CD4-positive, alpha-beta memory T cell (primary cell): ENCODE measurements around the gene PRKD1. TPM values are rescaled to one million over a fixed set of nuclear protein-coding genes. Genes with fewer than 3 reads are reported as not detected.
"Not testable (repeated sequence)": the region's sequence is repeated elsewhere in the genome, so short reads cannot be mapped to it uniquely, and the experiment has no call there.

Source experiments
- CTCF ChIA-PET: fragments of 350-600 bp; sonication (Branson Sonifier 250); formaldehyde crosslinking; loops from one replicate; lab custom pipeline; 2021; ENCODE audit warnings: inconsistent platforms; ENCODE audit not compliant: partially characterized antibody; lab: Charles Lee
- POLR2A ChIA-PET: fragments of 350-600 bp; sonication (Branson Sonifier 250); formaldehyde crosslinking; loops from one replicate; lab custom pipeline; 2021; ENCODE audit not compliant: partially characterized antibody; lab: Charles Lee
- DNase-seq, 5 donors: peaks; one replicate each; pipeline versions ENCODE4 v3.0.0 to v3.0.0-alpha.2; 2020 to 2022; ENCODE audit warnings: mixed read lengths in 1 of 5
- H3K27ac ChIP-seq: one replicate; pipeline ENCODE4 v1.7.0; 2013; ENCODE audit warnings: low read depth, low read length
- H3K27me3 ChIP-seq: 2 replicates; pipeline ENCODE4 v1.7.0; 2013; ENCODE audit warnings: mild to moderate bottlenecking, low read length, moderate library complexity; ENCODE audit not compliant: insufficient read depth
- H3K36me3 ChIP-seq: 2 replicates; pipeline ENCODE4 v1.7.0; 2013; ENCODE audit warnings: mild to moderate bottlenecking, low read length, moderate library complexity; ENCODE audit not compliant: insufficient read depth
- H3K4me1 ChIP-seq: 2 replicates; pipeline ENCODE4 v1.7.0; 2013; ENCODE audit warnings: mild to moderate bottlenecking, low read length, moderate library complexity; ENCODE audit not compliant: insufficient read depth
- H3K4me3 ChIP-seq, 2 donors: one replicate each; pipeline ENCODE4 v1.7.0; 2013; ENCODE audit warnings: low read length in 2 of 2, mild to moderate bottlenecking in 1 of 2
- H3K9me3 ChIP-seq, 2 donors: one replicate each; pipeline ENCODE4 v1.7.0; 2013; ENCODE audit warnings: low read length in 2 of 2, control low read depth in 1 of 2; ENCODE audit not compliant: control insufficient read depth in 1 of 2
- H3K27ac Mint-ChIP-seq, 7 donors: one replicate each; pipeline ENCODE4 v1.8.0; 2020 to 2021; ENCODE audit warnings: mixed read lengths in 7 of 7, mild to moderate bottlenecking in 6 of 7, inconsistent platforms in 3 of 7, moderate library complexity in 3 of 7
- H3K27me3 Mint-ChIP-seq, 2 donors: one replicate each; pipeline ENCODE4 v1.8.0; 2020 to 2021; ENCODE audit warnings: mixed read lengths in 2 of 2
- H3K36me3 Mint-ChIP-seq, 2 donors: one replicate each; pipeline ENCODE4 v1.8.0; 2020 to 2021; ENCODE audit warnings: mixed read lengths in 2 of 2, inconsistent platforms in 1 of 2, mild to moderate bottlenecking in 1 of 2
- H3K4me1 Mint-ChIP-seq, 4 donors: one replicate each; pipeline ENCODE4 v1.8.0; 2020 to 2021; ENCODE audit warnings: mixed read lengths in 4 of 4, mild to moderate bottlenecking in 1 of 4
- H3K4me3 Mint-ChIP-seq, 8 donors: one replicate each; pipeline ENCODE4 v1.8.0; 2020 to 2021; ENCODE audit warnings: mixed read lengths in 8 of 8, mild to moderate bottlenecking in 7 of 8, moderate library complexity in 6 of 8, inconsistent platforms in 3 of 8
- H3K9me3 Mint-ChIP-seq, 8 donors: one replicate each; pipeline ENCODE4 v1.8.0; 2020 to 2021; ENCODE audit warnings: mixed read lengths in 8 of 8, mild to moderate bottlenecking in 5 of 8, inconsistent platforms in 3 of 8, moderate library complexity in 1 of 8
- intact Hi-C: fragments of 100-400 bp; cut with micrococcal nuclease; formaldehyde crosslinking; loops from one replicate; pipeline ENCODE4 v1.15.1; 2023
- polyA plus RNA-seq, 2 donors: library from polyadenylated mRNA; unstranded; fragments of 300-500 nt; fragmentation: Illumina TruSeq; gene quantifications; one replicate each; pipeline ENCODE4 v1.2.3, GENCODE V29; 2021
- total RNA-seq, 2 experiments: library from RNA; stranded (reverse); gene quantifications; one replicate each; pipeline ENCODE4 v1.2.3, GENCODE V29; 2021

The PRKD1 gene
- total and polyA plus RNA-seq, 4 experiments from 2014 or later = not detected

DNA sequence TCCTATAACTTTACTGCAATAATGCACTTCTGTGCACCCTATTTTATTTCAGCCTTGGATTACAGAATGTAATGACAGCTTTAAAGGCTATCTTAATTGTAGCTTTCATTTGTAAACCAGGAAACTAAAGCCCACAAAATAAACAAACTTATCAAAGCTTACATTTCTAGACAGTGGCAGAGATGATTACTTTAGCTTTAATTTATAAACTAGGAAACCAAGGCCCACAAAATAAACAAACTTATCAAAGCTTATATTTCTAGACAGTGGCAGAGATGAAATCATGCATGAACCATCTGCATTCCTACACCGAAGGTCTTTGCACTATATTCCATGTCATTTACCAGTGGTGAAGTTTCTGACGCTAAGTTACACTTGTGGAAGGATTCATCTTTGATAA is 74.4 kb downstream of the PRKD1 start:
- no peaks in the 10 kb centered on the region for H3K27me3 ChIP-seq
- no peaks in the 10 kb centered on the region for H3K4me1 ChIP-seq
- no peak overlapping the region for H3K27ac Mint-ChIP-seq
- no peak overlapping the region for H3K4me3 ChIP-seq
- peaks cover 0 to 4% of the 10 kb centered on the region in 2 donors for H3K9me3 ChIP-seq
- H3K27me3 Mint-ChIP-seq = no peaks in the 10 kb centered on the region
- H3K9me3 Mint-ChIP-seq = peaks cover 6 to 48% (median 31%) of the 10 kb centered on the region in 8 donors
- ChIA-PET POLR2A (no interaction called here), CTCF (no interaction called here)
- no peaks in the 10 kb centered on the region for H3K36me3 Mint-ChIP-seq
- H3K36me3 ChIP-seq = no peaks in the 10 kb centered on the region
- H3K4me3 Mint-ChIP-seq = no peak overlapping the region
- intact Hi-C loops = no loop called here
- DNase-seq = no peak
- H3K4me1 Mint-ChIP-seq = no peaks in the 10 kb centered on the region
- no peak overlapping the region for H3K27ac ChIP-seq

DNA sequence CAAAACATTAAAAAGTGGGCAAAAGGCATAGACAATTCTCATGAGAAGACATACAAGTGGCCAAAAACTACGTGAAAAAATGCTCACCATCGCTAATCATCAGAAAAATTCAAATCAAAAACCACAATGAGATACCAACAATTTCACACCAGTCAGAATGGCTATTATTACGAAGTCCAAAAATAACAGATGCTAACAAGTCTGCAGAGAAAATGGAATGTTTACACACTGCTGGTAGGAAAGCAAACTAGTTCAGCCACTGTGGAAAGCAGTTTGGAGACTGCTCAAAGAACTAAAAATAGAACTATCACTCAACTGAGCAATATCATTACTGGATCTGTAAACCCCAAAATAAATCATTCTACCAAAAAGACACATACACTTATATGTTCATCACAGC is 76.2 kb downstream of the PRKD1 start:
- no peak for DNase-seq
- H3K4me1 Mint-ChIP-seq = no peaks in the 10 kb centered on the region
- CTCF ChIA-PET = no interaction called here
- Histone ChIP-seq H3K27me3 (no peaks in the 10 kb centered on the region), H3K4me1 (no peaks in the 10 kb centered on the region), H3K4me3 (no peak overlapping the region), H3K27ac (no peak overlapping the region), H3K36me3 (no peaks in the 10 kb centered on the region), H3K9me3 (peaks cover 0 to 4% of the 10 kb centered on the region in 2 donors)
- intact Hi-C loops = no loop called here
- H3K36me3 Mint-ChIP-seq = no peaks in the 10 kb centered on the region
- H3K27me3 Mint-ChIP-seq = no peaks in the 10 kb centered on the region
- POLR2A ChIA-PET = no interaction called here
- H3K27ac Mint-ChIP-seq = no peak overlapping the region
- no peak overlapping the region for H3K4me3 Mint-ChIP-seq
- peaks cover 7 to 52% (median 34%) of the 10 kb centered on the region in 8 donors for H3K9me3 Mint-ChIP-seq

DNA sequence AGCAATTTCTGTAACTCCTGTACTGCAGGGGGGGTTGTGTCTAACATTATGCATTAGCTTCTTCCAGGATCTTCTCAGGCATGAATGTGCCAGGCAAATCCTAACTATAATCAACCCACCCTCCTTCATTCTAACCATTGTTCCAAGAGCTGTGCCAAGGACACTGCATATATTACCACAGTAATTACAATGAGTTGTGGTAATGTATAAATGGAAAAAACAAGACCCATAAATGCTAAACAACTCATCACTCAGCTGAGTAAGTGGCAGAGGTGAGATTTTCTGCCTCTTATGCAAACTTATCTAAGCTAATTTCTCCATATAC is 80.6 kb downstream of the PRKD1 start:
- no peak overlapping the region for H3K27ac ChIP-seq
- Mint-ChIP-seq H3K27ac (no peak overlapping the region), H3K36me3 (no peaks in the 10 kb centered on the region), H3K27me3 (no peaks in the 10 kb centered on the region), H3K4me1 (no peaks in the 10 kb centered on the region), H3K9me3 (peaks cover 5 to 49% (median 21%) of the 10 kb centered on the region in 8 donors), H3K4me3 (no peak overlapping the region)
- DNase-seq = no peak
- peaks cover 0 to 3% of the 10 kb centered on the region in 2 donors for H3K9me3 ChIP-seq
- H3K4me3 ChIP-seq = no peak overlapping the region
- no peaks in the 10 kb centered on the region for H3K4me1 ChIP-seq
- CTCF ChIA-PET = no interaction called here
- intact Hi-C loops = no loop called here
- no peaks in the 10 kb centered on the region for H3K36me3 ChIP-seq
- POLR2A ChIA-PET = no interaction called here
- H3K27me3 ChIP-seq = no peaks in the 10 kb centered on the region

DNA sequence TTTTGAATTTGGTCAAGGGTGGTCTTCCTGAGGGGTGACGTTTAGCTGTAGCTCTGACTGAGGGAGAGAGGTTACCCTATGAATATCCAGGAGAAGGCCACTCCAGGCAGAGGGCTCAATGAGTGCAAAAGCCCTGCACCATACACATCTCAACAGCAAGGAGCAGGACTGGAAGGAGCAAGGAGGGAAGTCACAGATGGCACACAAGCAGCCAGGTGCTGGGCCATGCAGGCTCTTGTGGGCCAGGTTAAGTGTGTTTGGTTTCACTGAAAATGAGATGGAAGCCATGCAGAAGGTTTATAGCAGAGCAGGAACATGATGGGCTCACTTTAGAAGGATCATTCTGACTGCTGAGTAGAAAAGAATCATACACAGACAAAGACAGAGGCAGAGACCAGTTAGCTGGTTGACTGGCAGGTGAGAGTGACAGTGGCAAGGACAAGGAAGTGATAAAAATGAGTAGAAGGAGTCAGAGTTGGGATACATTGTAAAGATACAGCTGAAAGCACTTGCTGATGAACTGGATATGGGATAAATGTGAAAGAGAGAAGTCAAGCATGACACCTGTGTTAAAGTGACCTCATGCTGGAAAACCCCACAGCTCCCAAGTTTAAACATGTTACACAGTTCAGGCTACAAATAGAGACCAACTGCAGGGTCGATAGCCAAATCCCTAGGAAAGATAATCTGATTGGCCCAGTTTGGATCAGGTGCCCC is 81.2 kb downstream of the PRKD1 start:
- Mint-ChIP-seq H3K27ac (no peak overlapping the region), H3K36me3 (no peaks in the 10 kb centered on the region), H3K9me3 (peaks cover 5 to 45% (median 17%) of the 10 kb centered on the region in 8 donors), H3K4me3 (no peak overlapping the region), H3K27me3 (no peaks in the 10 kb centered on the region), H3K4me1 (no peaks in the 10 kb centered on the region)
- POLR2A ChIA-PET = no interaction called here
- Histone ChIP-seq H3K4me3 (no peak overlapping the region), H3K9me3 (no peaks in the 10 kb centered on the region), H3K27me3 (no peaks in the 10 kb centered on the region), H3K27ac (no peak overlapping the region), H3K36me3 (no peaks in the 10 kb centered on the region), H3K4me1 (no peaks in the 10 kb centered on the region)
- CTCF ChIA-PET = no interaction called here
- intact Hi-C loops = no loop called here
- DNase-seq = no peak

DNA sequence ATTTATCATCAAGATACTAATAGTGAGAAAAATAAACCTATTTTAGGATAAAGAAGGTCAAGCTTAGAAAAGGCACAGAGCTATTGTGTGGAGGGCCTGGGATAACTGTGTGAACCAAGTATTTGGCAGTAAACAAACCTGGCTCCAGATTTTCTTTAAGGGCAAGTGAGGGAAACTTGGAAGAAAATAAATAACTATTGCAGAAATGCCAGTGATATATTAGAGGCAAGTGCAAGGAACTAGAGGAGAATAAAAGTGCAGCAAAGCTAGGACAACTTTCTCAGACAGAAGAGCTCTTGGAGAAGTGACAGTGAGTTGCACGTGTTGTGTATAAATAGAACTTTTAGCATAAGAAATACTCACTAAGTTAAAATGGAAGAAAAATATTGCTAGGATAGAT is 83.7 kb downstream of the PRKD1 start:
- H3K27ac Mint-ChIP-seq = no peak overlapping the region
- H3K9me3 Mint-ChIP-seq = peaks cover 8 to 55% (median 29%) of the 10 kb centered on the region in 8 donors
- ChIA-PET CTCF (no interaction called here), POLR2A (no interaction called here)
- Histone ChIP-seq H3K4me1 (no peaks in the 10 kb centered on the region), H3K9me3 (peaks cover 0 to 7% of the 10 kb centered on the region in 2 donors), H3K27ac (no peak overlapping the region), H3K4me3 (no peak overlapping the region), H3K36me3 (no peaks in the 10 kb centered on the region), H3K27me3 (no peaks in the 10 kb centered on the region)
- no peaks in the 10 kb centered on the region for H3K4me1 Mint-ChIP-seq
- H3K36me3 Mint-ChIP-seq = peaks cover 5 to 6% of the 10 kb centered on the region in 2 donors
- H3K27me3 Mint-ChIP-seq = no peaks in the 10 kb centered on the region
- intact Hi-C loops = no loop called here
- H3K4me3 Mint-ChIP-seq = no peak overlapping the region
- no peak for DNase-seq

DNA sequence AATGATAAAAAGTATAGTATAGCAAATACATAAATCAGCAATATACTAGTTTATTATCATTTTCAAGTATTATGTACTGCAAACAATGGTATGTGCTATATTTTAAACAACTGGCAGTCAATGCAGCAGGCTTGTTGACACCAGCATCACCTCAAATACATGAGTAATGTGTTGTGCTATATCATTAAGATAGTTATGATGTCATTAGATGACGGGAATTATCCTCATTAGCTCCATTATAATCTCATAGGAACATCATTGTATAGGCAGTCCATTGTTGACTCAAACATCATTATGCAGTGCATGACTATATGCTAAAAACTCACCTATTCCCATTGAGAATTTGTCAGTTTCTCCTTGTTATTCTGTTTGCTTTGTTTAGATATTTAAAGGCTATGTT is 85.4 kb downstream of the PRKD1 start:
- no peak overlapping the region for H3K4me3 Mint-ChIP-seq
- no peak overlapping the region for H3K4me3 ChIP-seq
- no peaks in the 10 kb centered on the region for H3K4me1 ChIP-seq
- H3K9me3 ChIP-seq = peaks cover 0 to 7% of the 10 kb centered on the region in 2 donors
- no peaks in the 10 kb centered on the region for H3K36me3 ChIP-seq
- no peak overlapping the region for H3K27ac ChIP-seq
- intact Hi-C loops = no loop called here
- peaks cover 5 to 51% (median 27%) of the 10 kb centered on the region in 8 donors for H3K9me3 Mint-ChIP-seq
- CTCF ChIA-PET = no interaction called here
- no peak for DNase-seq
- no peaks in the 10 kb centered on the region for H3K27me3 Mint-ChIP-seq
- POLR2A ChIA-PET = no interaction called here
- no peaks in the 10 kb centered on the region for H3K4me1 Mint-ChIP-seq
- no peak overlapping the region for H3K27ac Mint-ChIP-seq
- H3K36me3 Mint-ChIP-seq = peaks cover 5 to 6% of the 10 kb centered on the region in 2 donors
- no peaks in the 10 kb centered on the region for H3K27me3 ChIP-seq

DNA sequence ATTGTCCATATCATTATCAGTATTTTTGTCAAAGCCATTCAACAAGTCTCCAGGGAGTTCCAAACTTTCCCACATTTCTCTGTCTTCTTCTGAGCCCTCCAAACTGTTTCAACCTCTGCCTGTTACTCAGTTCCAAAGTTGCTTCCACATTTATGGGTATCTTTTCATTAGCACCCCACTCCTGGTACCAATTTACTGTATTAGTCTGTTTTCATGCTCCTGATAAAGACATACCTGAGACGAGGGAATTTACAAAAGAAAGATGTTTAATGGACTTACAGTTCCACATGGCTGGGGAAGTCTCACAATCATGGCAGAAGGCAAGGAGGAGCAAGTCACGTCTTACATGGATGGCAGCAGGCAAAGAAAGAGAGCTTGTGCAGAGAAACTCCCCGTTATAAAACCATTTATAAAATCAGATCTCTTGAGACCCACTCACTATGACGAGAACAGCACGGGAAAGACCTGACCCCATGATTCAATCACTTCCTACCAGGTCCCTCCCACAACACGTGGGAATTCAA is 87.2 kb downstream of the PRKD1 start:
- H3K27me3 Mint-ChIP-seq, H3K36me3 Mint-ChIP-seq, H3K4me3 Mint-ChIP-seq, intact Hi-C loops, H3K27ac ChIP-seq, DNase-seq, H3K9me3 ChIP-seq, H3K4me1 Mint-ChIP-seq, H3K27ac Mint-ChIP-seq, POLR2A ChIA-PET, H3K36me3 ChIP-seq, CTCF ChIA-PET, H3K4me3 ChIP-seq, H3K4me1 ChIP-seq, H3K27me3 ChIP-seq: not testable (repeated sequence)
- peaks cover 5 to 42% (median 27%) of the 10 kb centered on the region in 8 donors for H3K9me3 Mint-ChIP-seq
